Measurements from ENCODE around the gene ZBED4. TPM values are rescaled to one million over a fixed set of nuclear protein-coding genes. Genes with fewer than 3 reads are reported as not detected.

The ZBED4 gene
- total RNA-seq, 2 experiments from 2014 or later = 18.4 TPM

Other genes with a start within 250 kb of the ZBED4 start
- gene BRD1, start 26.0 kb upstream of the ZBED4 start, total RNA-seq = 10 to 100 TPM; 27.5 to 30.2 TPM
- gene ALG12, start 64.6 kb downstream of the ZBED4 start, total RNA-seq = 10 to 100 TPM; 12.4 to 13.8 TPM
- 10 to 100 TPM; 29.8 to 30.7 TPM for gene CRELD2, start 64.8 kb downstream of the ZBED4 start, total RNA-seq
- gene PIM3, start 106.9 kb downstream of the ZBED4 start, total RNA-seq = 100 to 1,000 TPM; 222 to 231 TPM
- 1 to 10 TPM in 1 of 2 experiments, under 1 TPM in 1; 0.73 to 1.1 TPM for gene IL17REL, start 158.9 kb downstream of the ZBED4 start, total RNA-seq
- not detected for gene TTLL8, start 204.5 kb downstream of the ZBED4 start, total RNA-seq
- gene MLC1, start 231.6 kb downstream of the ZBED4 start, total RNA-seq = not detected
- gene MOV10L1, start 236.2 kb downstream of the ZBED4 start, total RNA-seq = not detected

All from activated CD4-positive, alpha-beta memory T cell treated with anti-CD3 and anti-CD28 coated beads for 36 hours (primary cell).